ENCODE data around the gene LSM3. TPM values are rescaled to one million over a fixed set of nuclear protein-coding genes. Genes with fewer than 3 reads are reported as not detected.

Gene LSM3
- total and polyA plus RNA-seq, 9 of the 15 experiments (the other 6 are each of a cell fraction or from before 2014, with no cell fraction given) = 33.8 to 203 (median 61.2) TPM

- no TSS peak for BruUV-seq (replicated peaks)
- FAIRE-seq (no peak), ATAC-seq (peak; percentile 55), DNase-seq (ENCODE audit: extremely low read depth in 1 of 4, low spot score in 3 of 4) (peak in 1 of 4 experiments; percentile 39)
- Histone ChIP-seq H3K27me3 (ENCODE audit: control insufficient read depth in 2 of 2, insufficient read depth in 2 of 2, low read length in 2 of 2) (no peaks in the 10 kb centered on the region), H4K20me1 (replicated peaks; ENCODE audit: control insufficient read depth, insufficient read depth, low read length) (no peaks in the 10 kb centered on the region), H3K9me3 (replicated peaks; ENCODE audit: control insufficient read depth, insufficient read depth, low read depth, low read length) (no peaks in the 10 kb centered on the region), H2AFZ (ENCODE audit: low read depth, low read length) (peak overlapping the region; percentile 92), H3K4me1 (replicated peaks in 1 of 2; ENCODE audit: control insufficient read depth in 2 of 2, insufficient read depth in 2 of 2, low read length in 2 of 2) (peaks cover 13 to 38% of the 10 kb centered on the region in 2 experiments), H3K4me3 (peak overlapping the region; percentile 65), H3K36me3 (ENCODE audit: control insufficient read depth, insufficient read depth, low read length) (peaks cover 31% of the 10 kb centered on the region), H3K9me1 (ENCODE audit: control insufficient read depth, insufficient read depth, low read length) (no peaks in the 10 kb centered on the region), H3K79me2 (ENCODE audit: control insufficient read depth, insufficient read depth, low read length) (peaks cover 91% of the 10 kb centered on the region), H3K4me2 (ENCODE audit: insufficient read depth, low read length) (peak overlapping the region; percentile 94), H3K9ac (ENCODE audit: insufficient read depth in 1 of 2, low read depth in 2 of 2, low read length in 2 of 2) (peak overlapping the region; percentile 97), H3K27ac (ENCODE audit: extremely low read depth, low read depth, low read length) (peak overlapping the region; percentile 89)
- 2% methylated on average over 10 of the region's 10 CpGs for WGBS (ENCODE audit: insufficient coverage, low coverage, missing lambda C conversion rate)
- ChIA-PET POLR2A (interaction anchor here (0.6 to 3.5 kb wide), 20 partner anchors 10 to 725 kb away, joined by 3 to 28 read pairs (median 5); no protein-coding TSS in a partner anchor), CTCF (ENCODE audit: low intra/inter-chr PET ratio) (no interaction called here)
- intact Hi-C loops (cut with micrococcal nuclease) (loop anchor here (1.0 to 5.0 kb wide), 3 partner anchors 53 to 280 kb away; partner anchors contain the start of gene CHCHD4), in situ Hi-C loops (cut with MboI) (no loop called here)
- no peak for TF ChIP-seq CHD2 (IDR thresholded peaks at IDR 0.05; ENCODE audit: low read depth, low read length)
- no peak for TF ChIP-seq SOX6 (IDR thresholded peaks at IDR 0.05)
- 0 out of 2 replicates have a peak, but pooled peaks have one; percentile 19 for TF ChIP-seq SMARCE1 (IDR thresholded peaks at IDR 0.05)
- no peak for TF ChIP-seq THRA (IDR thresholded peaks at IDR 0.05)
- TF ChIP-seq MEIS2 (IDR thresholded peaks at IDR 0.05; ENCODE audit: partially characterized antibody) = peak; percentile 47
- no peak for TF ChIP-seq ZNF408 (CRISPR knock-in tag; IDR thresholded peaks at IDR 0.05; ENCODE audit: low read depth)
- no peak for TF ChIP-seq PRPF4 (IDR thresholded peaks at IDR 0.05; ENCODE audit: insufficient read depth, low read depth, low read length, poor library complexity, severe bottlenecking)
- TF ChIP-seq SMARCA5 (IDR thresholded peaks at IDR 0.05) = no peak
- no peak for TF ChIP-seq E2F4 (CRISPR knock-in tag; IDR thresholded peaks at IDR 0.05; ENCODE audit: low read depth)
- peak; percentile 43 for TF ChIP-seq POLR2B (IDR thresholded peaks at IDR 0.05; ENCODE audit: low read depth, partially characterized antibody)
- no peak for TF ChIP-seq KDM2B (CRISPR knock-in tag; IDR thresholded peaks at IDR 0.05)
- no peak for TF ChIP-seq MCM2 (IDR thresholded peaks at IDR 0.05; ENCODE audit: low read depth)
- 0 out of 2 replicates have a peak, but pooled peaks have one; percentile 38 for TF ChIP-seq NFATC3 (IDR thresholded peaks at IDR 0.05)
- TF ChIP-seq GTF2E2 (tag; IDR thresholded peaks at IDR 0.05) = no peak
- peak; percentile 16 to 20; a peak in 1 of 4 replicates for TF ChIP-seq MLLT1 (IDR thresholded peaks at IDR 0.05)
- TF ChIP-seq ZNF277 (CRISPR knock-in tag; IDR thresholded peaks at IDR 0.05; ENCODE audit: borderline replicate concordance) = no peak
- peak; percentile 82 for TF ChIP-seq PKNOX1 (IDR thresholded peaks at IDR 0.05)
Observed at GRCh38 chr3:14177580-14178246, 904 bp upstream of the LSM3 start.

All from K562 (cell line).